H9 (cell line): ENCODE measurements around the gene PLA2G4C. TPM values are rescaled to one million over a fixed set of nuclear protein-coding genes. Genes with fewer than 3 reads are reported as not detected.

Experiments
- DNase-seq: peaks from one replicate; pipeline ENCODE4 v3.0.0-alpha.2; 2017
- H2AFZ ChIP-seq: one replicate; pipeline ENCODE4 v1.6.1; 2013; ENCODE audit warnings: mild to moderate bottlenecking, low read length, control low read depth, moderate library complexity
- H2AK5ac ChIP-seq: 2 replicates; pipeline ENCODE4 v1.6.1; 2013; ENCODE audit warnings: low read length, control low read depth, mixed read lengths; ENCODE audit not compliant: insufficient read length
- H2BK120ac ChIP-seq: one replicate; pipeline ENCODE4 v1.6.1; 2013; ENCODE audit warnings: low read depth, mild to moderate bottlenecking, low read length, control low read depth, inconsistent platforms; ENCODE audit not compliant: poor library complexity, severe bottlenecking
- H2BK12ac ChIP-seq: 2 replicates; pipeline ENCODE4 v1.6.1; 2013; ENCODE audit warnings: low read length, control low read depth, mixed read lengths, low read depth; ENCODE audit not compliant: insufficient read length
- H2BK15ac ChIP-seq: 2 replicates; pipeline ENCODE4 v1.6.1; 2013; ENCODE audit warnings: low read depth, low read length, control low read depth
- H2BK20ac ChIP-seq: one replicate; pipeline ENCODE4 v1.6.1; 2013; ENCODE audit warnings: low read depth, mild to moderate bottlenecking, low read length, control low read depth, inconsistent platforms; ENCODE audit not compliant: poor library complexity, severe bottlenecking
- H2BK5ac ChIP-seq: 2 replicates; pipeline ENCODE4 v1.6.1; 2013; ENCODE audit warnings: low read length, control low read depth, mixed read lengths; ENCODE audit not compliant: insufficient read length
- H3K14ac ChIP-seq: 2 replicates; pipeline ENCODE4 v1.6.1; 2013; ENCODE audit warnings: low read length, control low read depth; ENCODE audit not compliant: insufficient read depth
- H3K18ac ChIP-seq: 2 replicates; pipeline ENCODE4 v1.6.1; 2013; ENCODE audit warnings: low read depth, mild to moderate bottlenecking, mixed read lengths, low read length, control low read depth; ENCODE audit not compliant: insufficient read length
- H3K23ac ChIP-seq: 2 replicates; pipeline ENCODE4 v1.6.1; 2013; ENCODE audit warnings: low read length, control low read depth, mixed read lengths, low read depth; ENCODE audit not compliant: insufficient read length
- H3K23me2 ChIP-seq: 2 replicates; pipeline ENCODE4 v1.6.1; 2013; ENCODE audit warnings: low read depth, mild to moderate bottlenecking, mixed read lengths, low read length, control low read depth; ENCODE audit not compliant: insufficient read length, poor library complexity, severe bottlenecking
- H3K27ac ChIP-seq: 2 replicates; pipeline ENCODE4 v1.5.1; 2013; ENCODE audit warnings: low read length, control low read depth, mixed read lengths, low read depth; ENCODE audit not compliant: insufficient read length
- H3K27me3 ChIP-seq: 2 replicates; pipeline ENCODE4 v1.6.1; 2013; ENCODE audit warnings: low read length, control low read depth, inconsistent platforms; ENCODE audit not compliant: insufficient read depth
- H3K4ac ChIP-seq: 2 replicates; pipeline ENCODE4 v1.6.1; 2013; ENCODE audit warnings: low read depth, mild to moderate bottlenecking, control low read depth, inconsistent platforms, low read length, moderate library complexity
- H3K4me1 ChIP-seq: 2 replicates; pipeline ENCODE4 v1.6.1; 2013; ENCODE audit warnings: low read length, control low read depth, inconsistent platforms; ENCODE audit not compliant: insufficient read depth
- H3K4me2 ChIP-seq: 2 replicates; pipeline ENCODE4 v1.6.1; 2013; ENCODE audit warnings: low read length, control low read depth, mixed read lengths; ENCODE audit not compliant: insufficient read length, insufficient read depth
- H3K56ac ChIP-seq: 2 replicates; pipeline ENCODE4 v1.6.1; 2013; ENCODE audit warnings: low read depth, mild to moderate bottlenecking, mixed read lengths, low read length, control low read depth; ENCODE audit not compliant: insufficient read length
- H3K79me1 ChIP-seq: 2 replicates; pipeline ENCODE4 v1.6.1; 2013; ENCODE audit warnings: low read depth, mild to moderate bottlenecking, moderate library complexity, low read length, control low read depth, inconsistent platforms; ENCODE audit not compliant: insufficient read depth, poor library complexity, severe bottlenecking
- H3K79me2 ChIP-seq: 2 replicates; pipeline ENCODE4 v1.6.1; 2013; ENCODE audit warnings: low read length, control low read depth, inconsistent platforms; ENCODE audit not compliant: insufficient read depth
- H3K9ac ChIP-seq: 2 replicates; pipeline ENCODE4 v1.6.1; 2013; ENCODE audit warnings: low read length, control low read depth, mixed read lengths; ENCODE audit not compliant: insufficient read length; ENCODE audit errors: extremely low read depth
- H3K9me3 ChIP-seq: one replicate; pipeline ENCODE4 v1.6.1; 2013; ENCODE audit warnings: low read depth, low read length, inconsistent platforms; ENCODE audit not compliant: control insufficient read depth
- H3T11ph ChIP-seq: one replicate; pipeline ENCODE4 v1.6.1; 2013; ENCODE audit warnings: mild to moderate bottlenecking, low read length, control low read depth, inconsistent platforms
- H4K20me1 ChIP-seq: one replicate; pipeline ENCODE4 v1.6.1; 2013; ENCODE audit not compliant: control insufficient read depth, insufficient read length, insufficient read depth
- H4K5ac ChIP-seq: 2 replicates; pipeline ENCODE4 v1.6.1; 2013; ENCODE audit warnings: low read depth, mild to moderate bottlenecking, mixed read lengths, low read length, control low read depth; ENCODE audit not compliant: insufficient read length
- H4K8ac ChIP-seq: replicated peaks from 2 replicates; pipeline ENCODE4 v1.6.1; 2013; ENCODE audit warnings: low read length, control low read depth, mixed read lengths, low read depth; ENCODE audit not compliant: insufficient read length
- H4K91ac ChIP-seq: 2 replicates; pipeline ENCODE4 v1.6.1; 2013; ENCODE audit warnings: low read depth, mild to moderate bottlenecking, moderate library complexity, mixed read lengths, low read length, control low read depth; ENCODE audit not compliant: insufficient read length
- H3K27ac Mint-ChIP-seq, 3 experiments: 2 replicates in 2 of 3; 3 replicates in 1 of 3; pipeline ENCODE4 v1.8.0; 2020 to 2021; ENCODE audit warnings: mixed read lengths in 3 of 3, mild to moderate bottlenecking in 1 of 3, moderate library complexity in 1 of 3
- H3K27me3 Mint-ChIP-seq: 2 replicates; pipeline ENCODE4 v1.8.0; 2021; ENCODE audit warnings: low read depth, mild to moderate bottlenecking, moderate library complexity, mixed read lengths
- H3K36me3 Mint-ChIP-seq, 3 experiments: 2 replicates in 2 of 3; 3 replicates in 1 of 3; pipeline ENCODE4 v1.8.0; 2020 to 2021; ENCODE audit warnings: low read depth in 3 of 3, mixed read lengths in 3 of 3; ENCODE audit not compliant: insufficient read depth in 1 of 3
- H3K4me1 Mint-ChIP-seq, 2 experiments: 2 replicates each; pipeline ENCODE4 v1.8.0; 2020; ENCODE audit warnings: mixed read lengths in 2 of 2
- H3K4me3 Mint-ChIP-seq, 2 experiments: 2 replicates in 1 of 2; 3 replicates in 1 of 2; pipeline ENCODE4 v1.8.0; 2020 to 2021; ENCODE audit warnings: mild to moderate bottlenecking in 2 of 2, mixed read lengths in 2 of 2, moderate library complexity in 1 of 2
- H3K9me3 Mint-ChIP-seq, 2 experiments: 2 replicates in 1 of 2; 3 replicates in 1 of 2; pipeline ENCODE4 v1.8.0; 2020; ENCODE audit warnings: mild to moderate bottlenecking in 2 of 2, mixed read lengths in 2 of 2, moderate library complexity in 1 of 2
- CTCF ChIP-seq: fragments of 200-600 bp; sonication (generic); conservative IDR thresholded peaks from 3 replicates; pipeline ENCODE4 v1.8.0; 2021; ENCODE audit warnings: antibody characterized with exemption, mild to moderate bottlenecking
- WGBS: extraction: QIAGEN DNeasy Blood & Tissue Kit; methylation state at CpG from one replicate; pipeline ENCODE4 v1.1.7; 2013; ENCODE audit warnings: missing lambda C conversion rate, low lambda C conversion rate, mixed read lengths; ENCODE audit not compliant: insufficient read length; ENCODE audit errors: extremely low coverage; 5-methylcytosine and 5-hydroxymethylcytosine counted together
- total RNA-seq: library from RNA; stranded (reverse); gene quantifications from 2 replicates; pipeline ENCODE4 v1.2.1, GENCODE V29; 2021

PLA2G4C gene
- total RNA-seq, 1 experiment from 2014 or later: 7.0 TPM

- Histone ChIP-seq H3K4me2 (no peak overlapping the region), H2BK5ac (no peak overlapping the region), H2AK5ac (no peak overlapping the region), H3K79me1 (no peaks in the 10 kb centered on the region), H2BK12ac (no peak overlapping the region), H3K56ac (no peak overlapping the region), H3K14ac (no peak overlapping the region), H2BK120ac (no peak overlapping the region), H3T11ph (no peak overlapping the region), H3K27me3 (no peaks in the 10 kb centered on the region), H4K5ac (no peak overlapping the region), H3K23me2 (no peaks in the 10 kb centered on the region), H2BK20ac (no peak overlapping the region), H3K79me2 (no peaks in the 10 kb centered on the region), H4K20me1 (no peaks in the 10 kb centered on the region), H3K27ac (no peak overlapping the region), H4K91ac (no peak overlapping the region), H3K23ac (no peak overlapping the region), H4K8ac (no peak overlapping the region), H3K9me3 (no peaks in the 10 kb centered on the region), H3K4ac (no peak overlapping the region), H3K9ac (no peak overlapping the region), H3K4me1 (peaks cover 12% of the 10 kb centered on the region; the same call in 1 of the 2 replicates), H2AFZ (no peak overlapping the region), H2BK15ac (no peak overlapping the region), H3K18ac (no peak overlapping the region)
- Mint-ChIP-seq H3K36me3 (peaks cover 2 to 7% (median 6%) of the 10 kb centered on the region in 3 experiments; a peak in 5 of 7 replicates), H3K27me3 (peaks cover 1% of the 10 kb centered on the region; the same call in 1 of the 2 replicates), H3K4me1 (peaks cover 24 to 30% of the 10 kb centered on the region in 2 experiments), H3K4me3 (no peak overlapping the region), H3K9me3 (peaks cover 4 to 6% of the 10 kb centered on the region in 2 experiments; a peak in 1 of 5 replicates), H3K27ac (no peak overlapping the region)
- no peak for DNase-seq
- TF ChIP-seq CTCF: no peak
- no CpG with 5 or more reads among the region's 5 CpGs for WGBS
These were observed 50.2 kb downstream of the PLA2G4C start for GRCh38 chr19:48060381-48060780.
